GM19099 (cell line): Measurements from ENCODE around the gene SELENOS.

Source experiments
- POLR2A ChIP-seq: IDR thresholded peaks from 3 replicates; pipeline ENCODE4 v1.6.1; 2011; ENCODE audit warnings: low read depth; ENCODE audit not compliant: insufficient read length; ENCODE audit errors: extremely low read depth

SELENOS gene

DNA sequence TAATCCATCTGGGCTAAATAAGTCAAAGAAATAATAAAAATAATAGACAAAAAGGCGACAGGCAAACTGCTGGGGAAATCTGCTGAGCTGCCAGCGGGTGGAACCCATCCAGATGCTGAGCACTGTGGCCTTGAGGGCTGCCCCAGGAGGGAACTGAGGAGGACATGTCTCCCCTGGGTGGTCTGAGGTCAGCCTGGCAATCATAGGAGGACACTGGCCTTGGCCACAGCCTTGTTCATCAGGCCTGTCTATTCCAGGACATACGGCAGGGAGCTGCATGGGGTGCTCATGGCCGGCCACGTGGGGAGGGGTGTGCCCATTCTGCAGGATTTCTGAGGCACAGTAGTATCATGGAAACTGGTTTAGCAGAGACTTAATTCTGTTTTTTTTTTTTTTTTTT lies 39.2 kb upstream of the SELENOS start:
- TF ChIP-seq POLR2A = no peak

DNA sequence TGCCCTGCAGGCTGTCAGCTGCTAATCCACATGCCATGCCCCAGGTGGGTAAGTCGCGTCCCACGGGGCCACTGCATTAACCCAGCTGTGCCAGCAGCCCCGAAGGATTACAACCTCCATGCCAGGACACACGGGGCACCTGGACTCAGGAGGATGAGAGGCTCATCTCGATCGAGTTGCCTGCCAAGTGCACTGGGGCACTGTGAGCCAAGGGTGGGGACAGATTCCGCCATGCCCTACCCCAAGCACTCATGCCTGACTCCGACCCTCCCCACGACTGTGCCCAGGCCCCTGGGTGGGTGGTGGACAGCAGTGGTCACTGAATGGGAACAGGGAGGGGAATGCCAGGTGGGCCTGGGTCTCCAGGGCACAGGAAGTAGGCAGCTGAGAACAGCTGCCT lies 38.5 kb upstream of the SELENOS start:
- no peak for TF ChIP-seq POLR2A

DNA sequence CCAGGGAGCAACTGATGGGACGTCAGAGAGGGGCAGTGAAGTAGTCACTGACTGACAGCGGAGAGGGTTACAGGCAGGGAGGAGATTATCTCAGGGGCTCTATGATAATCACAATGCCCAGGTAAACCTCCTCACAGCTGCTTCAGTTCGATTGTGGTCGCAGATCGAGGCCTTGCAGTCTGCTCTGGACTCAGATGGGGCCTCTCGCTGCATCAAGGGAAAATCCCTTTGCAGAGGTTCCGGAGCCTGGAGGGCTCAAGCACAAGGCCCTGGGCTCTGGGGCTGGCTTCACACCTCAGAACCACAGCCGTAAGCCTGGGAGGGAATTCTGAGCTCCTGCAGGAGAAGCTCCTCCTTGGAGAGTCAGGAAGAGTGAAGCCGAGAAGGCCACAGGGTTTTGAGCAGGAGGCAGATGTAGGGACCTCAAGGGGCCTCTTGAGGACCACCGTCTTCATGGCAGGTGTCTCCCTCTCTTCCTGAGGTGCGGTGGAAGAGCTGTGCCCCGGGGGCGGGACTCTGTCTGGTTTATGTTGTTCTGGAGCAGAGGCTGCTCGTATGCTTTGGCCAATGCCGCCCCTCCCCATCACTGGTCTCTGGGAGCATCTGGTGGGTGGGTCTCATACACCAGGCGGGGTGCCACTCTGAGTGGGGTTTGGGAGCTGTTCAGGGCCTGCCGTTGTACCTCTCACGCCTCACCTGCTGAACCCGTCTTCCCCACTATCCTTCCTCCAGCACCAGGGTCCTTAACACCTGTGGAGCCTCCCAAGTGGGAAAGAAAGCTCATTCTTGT lies 37.2 kb upstream of the SELENOS start:
- no peak for TF ChIP-seq POLR2A

DNA sequence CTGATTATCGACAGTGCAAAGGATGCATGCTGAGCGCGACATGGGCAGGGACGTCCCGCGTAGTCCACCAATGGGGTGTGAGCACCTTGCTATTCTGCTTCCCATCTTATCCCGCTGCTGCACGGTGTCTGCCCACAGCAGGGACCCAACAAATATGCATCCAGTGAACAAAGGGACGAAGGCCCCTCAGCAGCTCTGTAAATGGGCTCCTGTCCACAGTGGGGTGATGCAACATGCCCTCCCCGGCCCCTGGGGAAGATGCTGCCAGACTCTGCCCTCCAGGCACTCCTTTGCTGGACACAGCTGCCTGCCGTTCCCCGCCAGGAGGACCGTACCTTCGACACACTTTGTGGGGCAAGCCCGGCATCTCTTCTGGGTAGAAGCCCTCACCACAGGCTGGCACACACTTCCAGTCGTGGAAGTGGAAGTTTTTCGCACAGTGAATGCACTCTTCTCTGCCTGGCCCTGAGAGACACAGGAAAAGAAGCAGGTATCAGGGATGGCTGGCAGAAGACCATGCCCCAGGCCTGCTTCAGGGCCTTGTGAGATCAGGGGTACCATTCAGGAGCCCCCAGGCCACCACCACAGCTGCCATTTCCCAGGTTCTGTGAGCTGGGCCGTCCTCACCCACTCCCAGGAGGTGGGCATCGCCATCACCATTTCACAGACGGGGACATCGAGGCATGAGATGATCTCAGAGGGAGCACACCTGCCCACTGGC lies 35.9 kb upstream of the SELENOS start:
- no peak for TF ChIP-seq POLR2A

DNA sequence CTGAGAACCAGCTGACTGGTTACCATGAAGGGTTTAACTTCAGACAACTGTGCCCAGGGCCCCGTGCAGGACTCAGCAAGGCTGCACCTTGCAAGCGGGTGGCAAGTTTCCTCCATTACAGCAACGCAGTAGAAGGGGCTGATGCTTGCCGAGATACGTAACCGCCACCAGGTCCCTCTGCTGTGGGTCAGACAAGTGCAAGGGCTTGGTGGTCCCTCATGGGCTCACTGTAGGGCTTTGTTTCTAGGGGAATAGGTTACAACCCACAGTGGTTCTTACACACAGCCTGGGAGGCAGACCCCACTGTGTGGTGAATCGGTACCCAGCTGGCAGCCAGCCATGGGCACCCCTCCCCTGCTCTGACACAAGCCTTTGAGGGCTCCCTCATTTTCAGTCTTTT lies 33.2 kb upstream of the SELENOS start:
- no peak for TF ChIP-seq POLR2A

DNA sequence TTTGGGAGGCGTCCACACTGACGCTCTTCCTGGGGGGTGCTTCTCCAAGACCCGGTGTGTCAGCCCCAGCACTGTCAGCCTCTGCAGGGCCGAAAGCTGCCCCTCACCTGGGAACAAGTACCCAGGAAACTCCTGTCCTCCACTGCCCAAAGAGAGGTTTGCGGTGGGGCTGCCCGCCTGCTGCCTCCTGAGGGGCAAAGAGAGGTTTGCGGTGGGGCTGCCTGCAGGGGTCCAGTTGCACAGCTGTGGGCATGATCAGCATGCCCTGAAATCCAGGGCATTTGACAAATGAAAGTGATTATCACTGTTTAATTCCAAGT lies 32.8 kb upstream of the SELENOS start:
- TF ChIP-seq POLR2A = no peak

DNA sequence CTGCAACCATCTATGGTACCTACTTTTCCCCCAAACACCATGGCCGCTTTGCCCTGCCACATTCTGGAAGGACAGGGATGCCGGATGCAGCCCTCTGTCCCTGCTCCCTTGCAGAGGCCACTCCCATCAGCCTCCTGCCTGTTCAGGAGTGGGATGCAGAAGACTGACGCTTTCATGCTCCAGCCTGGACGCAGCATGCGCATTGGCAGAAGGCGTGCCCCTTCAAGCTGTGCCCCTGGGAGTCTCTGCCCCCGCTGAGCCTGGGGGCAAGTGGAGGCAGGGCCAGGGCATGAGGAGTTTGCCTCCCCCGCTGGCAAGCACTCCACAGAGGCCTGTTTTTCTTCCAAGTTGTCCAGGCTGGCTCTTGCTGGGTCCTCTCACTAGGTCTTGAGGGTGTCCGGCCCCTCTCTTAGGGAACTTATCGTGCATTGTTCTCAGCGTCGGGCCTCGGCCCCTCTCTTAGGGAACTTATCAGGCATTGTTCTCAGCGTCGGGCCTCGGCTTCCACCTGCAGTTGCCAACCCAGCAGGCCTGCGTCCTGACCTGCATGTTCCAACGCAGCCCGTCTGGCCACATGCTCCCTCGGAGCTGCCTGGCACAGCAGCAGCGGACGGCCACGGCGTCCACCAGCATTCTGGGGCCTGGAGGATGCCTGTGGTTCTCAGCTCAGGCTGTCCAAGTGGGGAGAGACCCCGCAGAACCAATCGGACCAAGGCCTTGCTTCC lies 32.3 kb upstream of the SELENOS start:
- no peak for TF ChIP-seq POLR2A

DNA sequence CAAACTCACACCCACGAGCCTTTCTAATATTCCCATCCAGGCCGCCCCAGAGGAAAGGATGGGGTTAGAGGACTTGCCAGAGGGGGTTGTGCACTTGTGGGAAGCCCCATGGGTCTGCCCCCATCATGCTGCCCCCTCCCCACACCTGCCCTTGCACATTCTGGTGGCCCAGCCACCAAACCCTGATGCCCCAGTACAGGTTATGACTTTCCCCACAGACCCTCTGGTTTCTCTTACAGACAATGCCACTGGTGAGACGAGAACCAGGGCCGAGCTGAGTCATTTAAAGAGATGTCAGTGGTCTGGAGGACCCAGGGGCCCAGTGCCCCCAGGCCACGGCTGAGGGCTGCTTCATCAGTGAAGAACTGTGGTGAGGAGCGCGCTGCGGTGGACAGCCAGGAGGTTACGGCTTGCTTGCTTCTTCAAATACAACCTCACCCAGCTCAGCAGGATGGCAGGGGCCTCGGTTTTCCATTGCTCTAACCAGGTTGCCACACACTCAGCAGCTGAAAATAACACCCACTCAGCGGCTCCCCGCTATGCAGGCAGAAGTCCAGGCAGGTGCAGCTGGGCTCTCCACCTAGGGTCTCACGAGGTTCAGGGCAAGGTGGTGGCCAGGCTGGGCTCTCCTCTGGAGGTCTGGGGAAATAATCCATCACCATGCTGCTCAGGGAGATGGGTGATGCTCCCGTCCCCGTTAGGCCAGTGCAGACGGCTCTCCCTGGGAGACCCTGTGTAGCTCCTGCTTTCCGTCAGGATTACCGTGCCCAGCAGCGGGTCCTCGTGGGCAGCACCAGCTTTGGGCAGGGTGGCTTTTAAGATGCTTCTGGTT lies 31.5 kb upstream of the SELENOS start:
- no peak for TF ChIP-seq POLR2A

DNA sequence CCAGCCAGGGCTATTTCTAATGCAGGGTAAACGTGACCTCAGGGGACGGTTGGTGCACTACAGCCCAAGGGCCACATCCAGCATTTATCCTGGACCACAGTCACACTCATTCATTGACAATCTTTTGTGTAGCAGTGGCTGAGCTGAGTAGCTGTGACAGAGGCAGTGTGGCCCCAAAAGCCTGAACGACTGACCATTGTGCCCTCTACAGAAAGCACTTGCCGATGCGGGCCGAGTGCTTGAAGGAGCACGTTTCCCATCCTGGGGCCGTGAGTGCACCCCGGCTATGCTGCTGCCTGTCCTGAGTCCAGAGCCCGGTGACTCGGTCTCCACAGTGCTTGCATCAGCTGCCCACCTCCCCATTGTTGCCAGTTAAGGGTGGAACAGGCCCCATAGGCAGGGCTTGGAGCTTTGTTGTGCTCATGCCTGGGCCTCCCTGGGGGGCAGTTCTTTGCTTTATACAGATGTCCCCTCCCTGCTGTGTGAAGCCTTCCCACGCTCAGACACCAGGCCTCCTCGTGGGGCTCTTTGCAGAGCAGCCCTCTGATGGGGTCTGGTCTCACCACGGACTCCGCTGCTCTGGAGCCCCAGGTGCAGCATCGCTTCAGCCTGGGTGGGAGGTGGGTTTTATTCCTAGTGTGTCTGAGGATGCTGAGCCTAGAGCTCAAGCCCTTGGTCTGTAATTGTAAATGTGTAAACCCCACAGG lies 30.8 kb upstream of the SELENOS start:
- no peak for TF ChIP-seq POLR2A

DNA sequence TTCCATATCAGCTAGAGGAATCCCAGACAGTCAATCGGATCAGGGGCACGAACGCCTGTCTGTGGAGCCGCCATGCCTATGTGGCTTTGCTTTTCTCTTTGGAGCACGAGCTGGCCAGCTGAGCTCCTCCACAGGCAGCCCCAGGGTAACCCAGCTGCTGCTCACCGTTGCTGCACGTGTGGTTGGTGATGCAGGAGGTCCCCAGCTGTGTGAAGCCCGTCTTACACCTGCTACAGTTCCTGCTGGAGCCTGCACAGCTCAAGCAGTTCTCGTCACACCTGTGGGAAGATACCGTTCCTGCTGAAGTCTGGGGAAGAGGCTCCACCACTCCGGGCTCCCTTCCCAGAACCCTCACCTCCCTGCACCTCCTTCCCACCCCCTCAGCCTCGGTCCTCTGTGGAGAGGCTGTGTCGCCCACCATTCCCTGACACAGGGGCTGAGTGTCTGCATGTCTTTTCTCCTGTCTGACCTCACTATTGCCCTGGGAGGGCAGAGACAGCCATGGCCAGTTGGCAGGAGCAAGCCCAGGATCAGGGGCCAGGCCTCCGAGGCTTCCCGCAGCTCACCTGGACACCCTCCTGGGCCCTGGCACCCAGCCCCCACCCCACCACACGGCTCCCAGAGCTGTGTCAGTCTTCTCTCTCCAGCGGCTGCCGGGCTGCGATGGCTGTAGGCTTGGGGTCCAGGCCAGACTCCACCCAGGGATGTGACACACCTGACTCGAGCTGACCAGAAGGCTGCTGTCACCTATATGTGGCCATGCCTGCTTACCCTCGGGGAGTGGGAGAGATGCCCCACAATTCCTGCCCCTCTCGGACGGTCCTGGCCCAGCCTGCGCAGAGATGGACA lies 30.0 kb upstream of the SELENOS start:
- no peak for TF ChIP-seq POLR2A

DNA sequence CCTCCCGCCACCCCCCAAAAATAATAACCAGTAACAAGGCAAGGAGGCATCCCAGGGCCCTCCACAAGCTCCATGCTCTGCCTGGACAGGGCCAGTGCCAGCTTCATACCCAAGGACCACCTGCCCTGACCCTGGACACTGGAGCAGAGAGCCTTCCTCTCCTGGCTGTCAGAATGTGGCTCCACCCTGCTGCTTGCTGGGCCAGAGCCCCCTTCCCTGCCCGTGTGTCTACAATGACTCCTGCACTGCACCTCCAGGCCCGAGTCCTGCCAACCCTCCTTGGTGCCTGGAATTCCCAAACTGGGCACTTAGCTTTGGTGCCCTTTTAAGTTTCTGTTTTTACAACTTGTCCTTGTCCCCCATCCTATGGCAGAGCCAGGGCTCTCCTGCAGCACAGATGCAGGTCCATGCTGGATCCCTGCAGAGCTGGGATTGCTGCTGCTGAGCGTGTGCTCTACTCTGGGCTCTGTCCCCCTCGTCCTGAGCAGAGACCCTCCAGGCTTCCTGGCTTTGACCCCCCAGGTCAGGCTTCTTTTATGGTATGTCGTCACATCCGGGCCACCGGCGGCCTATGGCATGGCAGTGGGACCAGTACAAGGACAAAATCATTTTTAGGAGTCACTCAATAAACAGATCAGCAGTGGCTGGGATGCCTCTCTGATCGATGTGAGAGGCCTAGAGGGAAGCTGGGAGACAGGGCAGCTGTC lies 29.2 kb upstream of the SELENOS start:
- no peak for TF ChIP-seq POLR2A

DNA sequence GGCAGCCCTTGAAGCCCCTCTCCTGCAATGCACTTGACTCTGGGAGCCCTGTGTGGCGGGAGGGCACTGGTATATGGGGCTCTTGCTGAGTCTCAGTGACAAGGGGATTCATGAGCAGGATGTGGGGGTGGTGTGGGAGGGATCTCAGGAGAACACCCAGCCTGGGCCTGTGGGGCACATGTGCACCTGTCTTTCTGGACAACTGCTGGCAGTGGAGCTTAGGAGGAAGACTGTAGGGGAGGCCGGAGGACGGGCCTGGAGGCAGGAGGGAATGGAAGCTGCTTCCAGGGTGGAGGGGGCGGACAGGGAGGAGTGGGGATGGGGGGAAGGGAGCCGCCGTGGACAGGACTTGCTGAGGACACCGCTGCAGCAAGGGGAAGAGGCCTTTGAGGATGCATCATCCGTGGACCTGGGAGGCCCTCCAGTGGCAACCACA lies 28.6 kb upstream of the SELENOS start:
- no peak for TF ChIP-seq POLR2A

DNA sequence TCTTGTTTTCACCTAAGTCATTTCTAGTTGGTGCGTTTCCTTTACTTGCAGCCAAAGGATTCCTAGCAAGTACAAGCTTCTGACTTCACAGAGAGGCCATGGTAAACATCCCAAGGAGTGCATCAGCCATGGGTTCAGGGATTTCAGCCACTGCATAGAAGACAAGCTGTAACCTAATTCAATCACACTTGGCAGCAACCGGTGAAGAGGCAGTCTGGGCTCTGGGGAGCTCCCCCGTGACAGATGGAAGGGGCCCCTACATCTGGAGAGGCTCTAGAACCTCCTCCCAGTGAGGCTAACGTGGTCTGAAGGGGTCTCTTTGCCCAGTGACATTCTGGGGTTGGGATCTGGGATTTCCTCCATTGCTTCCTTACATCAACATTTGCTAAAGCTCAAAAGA lies 26.1 kb upstream of the SELENOS start:
- TF ChIP-seq POLR2A = no peak
